ENCODE measurements around the gene CUX1. TPM values are rescaled to one million over a fixed set of nuclear protein-coding genes. Genes with fewer than 3 reads are reported as not detected.
A peak's percentile ranks its signal among the peaks of the same experiment; 100 is the strongest.

The CUX1 gene
- polyA plus RNA-seq, 1 experiment, result 29.7 TPM

DNA sequence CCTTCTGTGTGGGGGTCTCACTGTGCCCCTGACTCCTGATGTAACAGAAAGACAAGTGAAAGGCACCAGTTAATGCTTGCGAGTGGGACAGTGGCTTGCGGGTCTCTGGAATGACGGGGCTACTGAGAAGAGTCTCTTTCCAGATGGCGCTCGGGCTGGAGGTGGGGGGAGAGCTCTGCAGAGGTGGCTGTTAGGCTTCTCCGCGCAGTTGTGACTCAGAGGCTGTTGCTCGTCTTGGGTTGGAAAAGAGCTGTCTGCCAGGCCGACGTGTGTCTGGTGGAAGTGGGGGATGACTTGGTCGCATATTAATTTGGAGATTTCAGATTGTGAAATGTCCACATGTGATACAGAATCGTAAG, 441.3 kb downstream of the CUX1 start:
- POLR2A ChIA-PET, result no interaction called here
- TF ChIP-seq, protein P1, sequence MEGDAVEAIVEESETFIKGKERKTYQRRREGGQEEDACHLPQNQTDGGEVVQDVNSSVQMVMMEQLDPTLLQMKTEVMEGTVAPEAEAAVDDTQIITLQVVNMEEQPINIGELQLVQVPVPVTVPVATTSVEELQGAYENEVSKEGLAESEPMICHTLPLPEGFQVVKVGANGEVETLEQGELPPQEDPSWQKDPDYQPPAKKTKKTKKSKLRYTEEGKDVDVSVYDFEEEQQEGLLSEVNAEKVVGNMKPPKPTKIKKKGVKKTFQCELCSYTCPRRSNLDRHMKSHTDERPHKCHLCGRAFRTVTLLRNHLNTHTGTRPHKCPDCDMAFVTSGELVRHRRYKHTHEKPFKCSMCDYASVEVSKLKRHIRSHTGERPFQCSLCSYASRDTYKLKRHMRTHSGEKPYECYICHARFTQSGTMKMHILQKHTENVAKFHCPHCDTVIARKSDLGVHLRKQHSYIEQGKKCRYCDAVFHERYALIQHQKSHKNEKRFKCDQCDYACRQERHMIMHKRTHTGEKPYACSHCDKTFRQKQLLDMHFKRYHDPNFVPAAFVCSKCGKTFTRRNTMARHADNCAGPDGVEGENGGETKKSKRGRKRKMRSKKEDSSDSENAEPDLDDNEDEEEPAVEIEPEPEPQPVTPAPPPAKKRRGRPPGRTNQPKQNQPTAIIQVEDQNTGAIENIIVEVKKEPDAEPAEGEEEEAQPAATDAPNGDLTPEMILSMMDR (IDR thresholded peaks at IDR 0.05; ENCODE audit: low read depth, low read length), result no peak
- H3K4me3 ChIP-seq (ENCODE audit: low read depth, low read length), result no peak overlapping the region
- DNase-seq (ENCODE audit: low read depth, low spot score), result no peak
- CTCF ChIA-PET, result no interaction called here
- H3K27ac ChIP-seq (ENCODE audit: low read depth, low read length), result no peak overlapping the region
- no peaks in the 10 kb centered on the region for H3K27me3 ChIP-seq (ENCODE audit: control insufficient read depth, insufficient read depth, low read length)
- no peaks in the 10 kb centered on the region; the same call in 1 of the 2 replicates for H3K9me3 ChIP-seq (ENCODE audit: control insufficient read depth, insufficient read depth, low read length)

DNA sequence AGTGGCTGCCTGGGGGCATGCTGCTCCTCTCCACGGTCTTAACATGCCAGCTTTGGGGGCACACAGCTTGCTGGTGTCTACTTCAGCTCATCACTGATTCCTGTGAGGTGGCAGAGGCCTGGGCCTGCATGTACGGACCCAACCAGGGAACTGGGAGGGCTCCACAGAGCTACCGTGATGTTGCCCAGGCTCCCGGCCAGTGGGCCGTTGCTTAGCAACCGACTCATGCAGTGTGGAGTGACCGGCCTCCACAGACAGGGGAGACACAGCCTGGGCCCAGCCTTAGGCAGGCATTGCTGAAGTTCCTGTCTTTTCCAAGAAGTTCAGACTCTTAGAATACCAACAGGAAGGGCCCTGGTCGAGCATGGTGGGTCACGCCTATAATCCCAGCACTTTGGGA, 443.4 kb downstream of the CUX1 start:
- Histone ChIP-seq H3K27ac (ENCODE audit: low read depth, low read length) (no peak overlapping the region), H3K4me3 (ENCODE audit: low read depth, low read length) (no peak overlapping the region), H3K9me3 (ENCODE audit: control insufficient read depth, insufficient read depth, low read length) (no peaks in the 10 kb centered on the region; the same call in 1 of the 2 replicates), H3K27me3 (ENCODE audit: control insufficient read depth, insufficient read depth, low read length) (no peaks in the 10 kb centered on the region)
- CTCF ChIA-PET, result no interaction called here
- peak; percentile 30 for DNase-seq (ENCODE audit: low read depth, low spot score)
- POLR2A ChIA-PET, result interaction anchor here (0.5 kb wide), 1 partner anchor 30 kb away, joined by 3 read pairs; no protein-coding TSS in a partner anchor
- TF ChIP-seq, protein P1 (IDR thresholded peaks at IDR 0.05; ENCODE audit: low read depth, low read length), result no peak

DNA sequence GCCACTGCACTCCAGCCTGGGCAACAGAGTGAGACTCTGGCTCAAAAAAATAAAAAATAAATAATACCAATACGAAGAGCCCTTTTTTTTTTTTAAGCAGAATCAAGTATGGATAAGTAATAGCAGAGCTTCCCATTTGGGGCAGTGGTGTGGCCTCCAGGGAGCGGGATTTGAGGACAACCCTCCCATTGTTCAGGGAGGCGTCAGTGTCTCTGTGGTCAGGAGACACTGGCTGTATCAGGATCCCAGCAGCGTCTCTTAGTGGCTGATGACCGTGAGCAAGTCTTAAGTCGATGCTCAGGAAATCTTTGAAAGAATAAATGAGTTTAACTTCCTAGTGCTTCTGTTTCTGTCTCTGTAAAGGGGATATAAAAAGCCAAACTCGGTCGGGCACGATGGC, 444.0 kb downstream of the CUX1 start:
- POLR2A ChIA-PET, result no interaction called here
- DNase-seq (ENCODE audit: low read depth, low spot score), result no peak
- H3K9me3 ChIP-seq (ENCODE audit: control insufficient read depth, insufficient read depth, low read length), result no peaks in the 10 kb centered on the region; the same call in 1 of the 2 replicates
- no peak overlapping the region for H3K4me3 ChIP-seq (ENCODE audit: low read depth, low read length)
- CTCF ChIA-PET, result interaction anchor here (0.6 kb wide), 2 partner anchors 237 to 257 kb away, joined by 3 to 4 read pairs; no protein-coding TSS in a partner anchor
- TF ChIP-seq, protein P1 (IDR thresholded peaks at IDR 0.05; ENCODE audit: low read depth, low read length), result no peak
- H3K27ac ChIP-seq (ENCODE audit: low read depth, low read length), result no peak overlapping the region
- H3K27me3 ChIP-seq (ENCODE audit: control insufficient read depth, insufficient read depth, low read length), result no peaks in the 10 kb centered on the region

DNA sequence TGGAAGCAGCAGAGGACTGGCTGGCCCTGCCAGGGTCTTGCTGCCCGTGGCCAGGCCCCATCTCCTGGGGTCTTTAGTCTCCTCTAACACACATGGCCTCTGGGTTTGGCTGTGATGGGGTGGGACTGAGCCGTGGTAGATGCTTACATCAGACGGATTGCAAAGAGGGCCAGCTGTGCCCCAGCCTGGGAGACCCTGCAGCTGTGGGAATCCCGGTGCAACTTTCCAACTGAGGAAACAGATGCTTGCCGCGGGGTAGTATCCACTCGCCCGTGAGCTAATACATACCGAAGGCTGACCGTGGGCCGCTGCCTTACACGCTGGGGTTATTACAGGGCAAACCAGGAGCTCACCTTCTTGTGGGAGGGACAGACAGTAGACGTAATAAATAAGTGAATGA, 445.1 kb downstream of the CUX1 start:
- no peak for DNase-seq (ENCODE audit: low read depth, low spot score)
- CTCF ChIA-PET, result no interaction called here
- H3K9me3 ChIP-seq (ENCODE audit: control insufficient read depth, insufficient read depth, low read length), result no peaks in the 10 kb centered on the region; the same call in 1 of the 2 replicates
- POLR2A ChIA-PET, result no interaction called here
- H3K4me3 ChIP-seq (ENCODE audit: low read depth, low read length), result no peak overlapping the region
- TF ChIP-seq, protein P1 (IDR thresholded peaks at IDR 0.05; ENCODE audit: low read depth, low read length), result no peak
- H3K27ac ChIP-seq (ENCODE audit: low read depth, low read length), result no peak overlapping the region
- no peaks in the 10 kb centered on the region for H3K27me3 ChIP-seq (ENCODE audit: control insufficient read depth, insufficient read depth, low read length)

DNA sequence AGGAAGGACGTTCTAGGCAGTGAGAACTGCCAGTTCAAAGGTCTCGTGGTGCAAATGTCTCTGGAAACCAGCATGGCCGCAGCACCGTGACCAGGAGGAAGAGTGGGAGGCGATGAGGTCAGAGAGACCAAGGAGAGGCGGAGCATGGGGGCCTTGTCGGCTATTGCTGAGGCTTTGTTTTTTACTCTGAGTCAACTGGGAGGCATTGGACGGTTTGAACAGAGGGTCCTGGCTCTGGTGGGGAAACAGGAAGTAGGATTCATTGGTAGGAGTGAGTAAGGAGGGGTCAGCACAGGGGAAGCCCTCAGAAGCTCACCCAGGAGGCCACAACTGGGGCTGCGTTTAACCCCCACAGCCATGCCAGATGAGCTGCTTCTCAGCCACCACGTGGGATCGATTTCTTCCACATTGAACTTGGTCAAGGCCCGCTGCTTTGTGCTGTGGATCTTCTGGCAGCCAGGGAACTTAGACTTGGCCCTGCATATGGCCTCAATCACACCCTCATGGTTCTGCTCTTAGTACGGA, 447.0 kb downstream of the CUX1 start:
- CTCF ChIA-PET, result interaction anchor here (1.4 kb wide), 1 partner anchor 726 kb away, joined by 3 read pairs; no protein-coding TSS in a partner anchor
- no peak for DNase-seq (ENCODE audit: low read depth, low spot score)
- Histone ChIP-seq H3K27me3 (ENCODE audit: control insufficient read depth, insufficient read depth, low read length) (no peaks in the 10 kb centered on the region), H3K9me3 (ENCODE audit: control insufficient read depth, insufficient read depth, low read length) (no peaks in the 10 kb centered on the region), H3K4me3 (ENCODE audit: low read depth, low read length) (no peak overlapping the region), H3K27ac (ENCODE audit: low read depth, low read length) (no peak overlapping the region)
- POLR2A ChIA-PET, result no interaction called here
- TF ChIP-seq, protein P1 (IDR thresholded peaks at IDR 0.05; ENCODE audit: low read depth, low read length), result no peak

Data from AG04450 (cell line).